Effector CD4-positive, alpha-beta T cell (primary cell): ENCODE measurements around the gene ACBD6.
"Not testable (repeated sequence)": the region's sequence is repeated elsewhere in the genome, so short reads cannot be mapped to it uniquely, and the experiment has no call there.

Source experiments
- DNase-seq: peaks from one replicate; pipeline ENCODE4 v3.0.0-alpha.2; 2020

The ACBD6 gene

GRCh38 chr1:180415236-180415848 is 87.0 kb downstream of the ACBD6 start:
- no peak for DNase-seq

GRCh38 chr1:180412583-180412982 is 89.8 kb downstream of the ACBD6 start:
- no peak for DNase-seq

GRCh38 chr1:180408128-180408527 is 94.2 kb downstream of the ACBD6 start:
- DNase-seq, result not testable (repeated sequence)

GRCh38 chr1:180407051-180407450 is 95.3 kb downstream of the ACBD6 start:
- no peak for DNase-seq

- no peak for DNase-seq
Observed at GRCh38 chr1:180402551-180402950, 99.8 kb downstream of the ACBD6 start.

- no peak for DNase-seq
Observed at GRCh38 chr1:180402001-180402400, 100.4 kb downstream of the ACBD6 start.

GRCh38 chr1:180397175-180397574 is 105.2 kb downstream of the ACBD6 start:
- DNase-seq, result no peak

- no peak for DNase-seq
Observed at GRCh38 chr1:180392427-180393145, 109.8 kb downstream of the ACBD6 start.

GRCh38 chr1:180392020-180392419 is 110.4 kb downstream of the ACBD6 start:
- no peak for DNase-seq

- no peak for DNase-seq
Observed at GRCh38 chr1:180387413-180387812, 115.0 kb downstream of the ACBD6 start.

GRCh38 chr1:180386745-180387367 is 115.5 kb downstream of the ACBD6 start:
- no peak for DNase-seq

GRCh38 chr1:180385144-180385543 is 117.2 kb downstream of the ACBD6 start:
- no peak for DNase-seq

- no peak for DNase-seq
Observed at GRCh38 chr1:180384286-180385005, 117.9 kb downstream of the ACBD6 start.

- DNase-seq, result no peak
Observed at GRCh38 chr1:180382326-180383115, 119.9 kb downstream of the ACBD6 start.

GRCh38 chr1:180381184-180381580 is 121.2 kb downstream of the ACBD6 start:
- no peak for DNase-seq

GRCh38 chr1:180380259-180381183 is 121.9 kb downstream of the ACBD6 start:
- DNase-seq, result no peak

GRCh38 chr1:180376800-180377199 is 125.6 kb downstream of the ACBD6 start:
- DNase-seq, result no peak

- DNase-seq, result no peak
Observed at GRCh38 chr1:180376253-180376652, 126.1 kb downstream of the ACBD6 start.

GRCh38 chr1:180372728-180373127 is 129.6 kb downstream of the ACBD6 start:
- DNase-seq, result no peak

GRCh38 chr1:180370597-180370996 is 131.8 kb downstream of the ACBD6 start:
- no peak for DNase-seq

- DNase-seq, result no peak
Observed at GRCh38 chr1:180370188-180370587, 132.2 kb downstream of the ACBD6 start.

- no peak for DNase-seq
Observed at GRCh38 chr1:180369061-180369460, 133.3 kb downstream of the ACBD6 start.
